Astrocyte (in vitro differentiated cells and primary cell): ENCODE results near the gene DHRS2. TPM values are rescaled to one million over a fixed set of nuclear protein-coding genes. Genes with fewer than 3 reads are reported as not detected.

ENCODE experiments used
- DNase-seq: peaks from one replicate; pipeline ENCODE4 v3.0.0-alpha.2; 2010; ENCODE audit warnings: low read depth
- FAIRE-seq: peaks from 2 replicates; lab custom pipeline; 2011; peaks lifted over from hg19 to GRCh38; lab: Jason Lieb, UNC
- H2AFZ ChIP-seq: 2 replicates; pipeline ENCODE4 v1.6.0; 2012; ENCODE audit warnings: low read depth, low read length, inconsistent platforms
- H3K27ac ChIP-seq: 2 replicates; pipeline ENCODE4 v1.5.1; 2011; ENCODE audit warnings: low read depth, low read length, inconsistent platforms
- H3K27me3 ChIP-seq: 2 replicates; pipeline ENCODE4 v1.6.0; 2011; ENCODE audit warnings: low read length, inconsistent platforms; ENCODE audit not compliant: insufficient read depth
- H3K36me3 ChIP-seq: 2 replicates; pipeline ENCODE4 v1.5.1; 2011; ENCODE audit warnings: low read length, inconsistent platforms; ENCODE audit not compliant: insufficient read depth
- H3K4me1 ChIP-seq: 2 replicates; pipeline ENCODE4 v1.5.1; 2011; ENCODE audit warnings: low read length, inconsistent platforms; ENCODE audit not compliant: insufficient read depth
- H3K4me2 ChIP-seq: 2 replicates; pipeline ENCODE4 v1.6.0; 2012; ENCODE audit warnings: low read length, inconsistent platforms
- H3K4me3 ChIP-seq: 2 replicates; pipeline ENCODE4 v1.5.1; 2011; ENCODE audit warnings: low read depth, mild to moderate bottlenecking, low read length, inconsistent platforms; ENCODE audit not compliant: insufficient read depth
- H3K79me2 ChIP-seq: 2 replicates; pipeline ENCODE4 v1.6.0; 2012; ENCODE audit warnings: mild to moderate bottlenecking, low read length, inconsistent platforms; ENCODE audit not compliant: insufficient read depth
- H3K9ac ChIP-seq: 2 replicates; pipeline ENCODE4 v1.6.0; 2012; ENCODE audit warnings: mild to moderate bottlenecking, low read length, inconsistent platforms
- H3K9me3 ChIP-seq: 2 replicates; pipeline ENCODE4 v1.5.1; 2012; ENCODE audit warnings: low read depth, mild to moderate bottlenecking, low read length, inconsistent platforms; ENCODE audit not compliant: insufficient read depth
- H4K20me1 ChIP-seq: 2 replicates; pipeline ENCODE4 v1.6.0; 2012; ENCODE audit warnings: low read length, inconsistent platforms; ENCODE audit not compliant: insufficient read depth
- H3K27ac Mint-ChIP-seq: one replicate; pipeline ENCODE4 v1.8.0; 2021; ENCODE audit warnings: mild to moderate bottlenecking, mixed read lengths; ENCODE audit not compliant: unreplicated experiment
- H3K27me3 Mint-ChIP-seq: one replicate; pipeline ENCODE4 v1.8.0; 2021; ENCODE audit warnings: low read depth, mixed read lengths; ENCODE audit not compliant: unreplicated experiment
- H3K36me3 Mint-ChIP-seq: one replicate; pipeline ENCODE4 v1.8.0; 2021; ENCODE audit warnings: low read depth, mixed read lengths; ENCODE audit not compliant: unreplicated experiment
- H3K4me1 Mint-ChIP-seq: one replicate; pipeline ENCODE4 v1.8.0; 2021; ENCODE audit warnings: low read depth, mixed read lengths; ENCODE audit not compliant: unreplicated experiment
- H3K4me3 Mint-ChIP-seq: one replicate; pipeline ENCODE4 v1.8.0; 2021; ENCODE audit warnings: mild to moderate bottlenecking, moderate library complexity, mixed read lengths; ENCODE audit not compliant: unreplicated experiment
- H3K9me3 Mint-ChIP-seq: one replicate; pipeline ENCODE4 v1.8.0; 2021; ENCODE audit warnings: mild to moderate bottlenecking, mixed read lengths; ENCODE audit not compliant: unreplicated experiment
- EZH2 ChIP-seq: IDR thresholded peaks from 2 replicates; pipeline ENCODE4 v1.6.1; 2012; ENCODE audit warnings: mild to moderate bottlenecking, low read length, inconsistent platforms; ENCODE audit not compliant: insufficient read depth
- total RNA-seq: library from RNA; stranded (reverse); gene quantifications from 2 replicates; pipeline ENCODE4 v1.2.1, GENCODE V29; 2021
- TF ChIP-seq, protein P1 (sequence below): IDR thresholded peaks from 2 replicates; pipeline ENCODE4 v1.5.1; 2011; ENCODE audit warnings: low read depth, mild to moderate bottlenecking, inconsistent platforms, low read length, moderate library complexity; ENCODE audit not compliant: insufficient read depth

DHRS2 gene
- total RNA-seq, 1 donor from 2014 or later: 1.1 TPM

DNA sequence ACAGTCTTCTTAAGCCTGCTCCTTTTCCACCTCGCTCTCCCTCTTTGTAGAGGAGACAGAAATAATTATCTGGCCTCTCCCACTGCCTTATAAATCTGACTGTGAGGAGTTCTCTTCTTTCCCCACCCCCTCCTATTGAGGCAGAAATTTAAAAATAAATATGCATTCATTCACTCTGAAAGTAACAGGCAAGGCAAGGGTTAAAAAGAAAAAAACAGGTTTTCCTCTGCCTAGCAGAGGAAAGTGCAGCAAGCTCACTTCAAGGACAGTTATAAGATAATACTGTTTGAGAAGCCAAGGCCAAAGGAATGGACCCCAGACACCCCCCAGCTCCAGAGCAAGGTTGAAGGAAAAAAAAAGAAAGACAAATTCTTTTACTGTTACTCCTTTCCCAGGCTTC is 56.3 kb downstream of the DHRS2 start:
- TF ChIP-seq, protein P1, sequence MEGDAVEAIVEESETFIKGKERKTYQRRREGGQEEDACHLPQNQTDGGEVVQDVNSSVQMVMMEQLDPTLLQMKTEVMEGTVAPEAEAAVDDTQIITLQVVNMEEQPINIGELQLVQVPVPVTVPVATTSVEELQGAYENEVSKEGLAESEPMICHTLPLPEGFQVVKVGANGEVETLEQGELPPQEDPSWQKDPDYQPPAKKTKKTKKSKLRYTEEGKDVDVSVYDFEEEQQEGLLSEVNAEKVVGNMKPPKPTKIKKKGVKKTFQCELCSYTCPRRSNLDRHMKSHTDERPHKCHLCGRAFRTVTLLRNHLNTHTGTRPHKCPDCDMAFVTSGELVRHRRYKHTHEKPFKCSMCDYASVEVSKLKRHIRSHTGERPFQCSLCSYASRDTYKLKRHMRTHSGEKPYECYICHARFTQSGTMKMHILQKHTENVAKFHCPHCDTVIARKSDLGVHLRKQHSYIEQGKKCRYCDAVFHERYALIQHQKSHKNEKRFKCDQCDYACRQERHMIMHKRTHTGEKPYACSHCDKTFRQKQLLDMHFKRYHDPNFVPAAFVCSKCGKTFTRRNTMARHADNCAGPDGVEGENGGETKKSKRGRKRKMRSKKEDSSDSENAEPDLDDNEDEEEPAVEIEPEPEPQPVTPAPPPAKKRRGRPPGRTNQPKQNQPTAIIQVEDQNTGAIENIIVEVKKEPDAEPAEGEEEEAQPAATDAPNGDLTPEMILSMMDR: no peak
- no peak for TF ChIP-seq EZH2
- no peak for DNase-seq
- Mint-ChIP-seq H3K27ac (no peak overlapping the region), H3K9me3 (peaks cover 7% of the 10 kb centered on the region), H3K4me3 (no peak overlapping the region), H3K36me3 (no peaks in the 10 kb centered on the region), H3K4me1 (peaks cover 3% of the 10 kb centered on the region), H3K27me3 (no peaks in the 10 kb centered on the region)
- H3K4me3 ChIP-seq: no peak overlapping the region
- no peak for FAIRE-seq
- H3K27me3 ChIP-seq: peaks cover 9% of the 10 kb centered on the region
- no peaks in the 10 kb centered on the region for H3K4me1 ChIP-seq
- no peak overlapping the region for H3K27ac ChIP-seq
- no peak overlapping the region for H2AFZ ChIP-seq
- no peaks in the 10 kb centered on the region for H3K36me3 ChIP-seq
- no peak overlapping the region for H3K4me2 ChIP-seq
- peaks cover 2% of the 10 kb centered on the region for H3K9me3 ChIP-seq
- no peaks in the 10 kb centered on the region for H4K20me1 ChIP-seq
- no peak overlapping the region for H3K9ac ChIP-seq
- H3K79me2 ChIP-seq: no peaks in the 10 kb centered on the region

DNA sequence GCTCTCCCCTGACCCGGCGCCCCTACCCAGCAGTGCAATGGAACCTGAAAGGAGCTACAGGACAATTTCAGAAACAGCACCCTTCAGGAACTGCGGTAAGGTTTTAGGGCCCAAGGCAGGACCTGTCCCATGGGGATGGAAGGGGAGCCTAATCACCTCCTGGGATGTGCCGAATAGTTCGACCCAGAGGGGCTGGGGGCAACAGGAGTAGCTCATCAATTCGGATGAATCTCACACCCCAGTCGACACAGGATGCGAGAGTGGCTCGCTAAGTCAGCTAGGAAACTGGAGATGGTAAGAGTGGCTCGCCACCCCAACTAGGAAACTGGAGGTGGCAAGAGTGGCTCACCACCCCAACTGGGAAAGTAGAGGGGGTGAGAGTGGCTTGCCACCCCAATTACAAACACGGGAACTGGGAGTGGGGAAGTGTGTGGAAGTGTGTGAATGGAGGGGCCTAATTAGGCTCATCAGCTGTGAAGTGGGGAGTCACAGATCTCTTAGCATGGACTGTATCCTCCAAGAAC is 57.1 kb downstream of the DHRS2 start:
- Histone ChIP-seq H3K4me1 (no peaks in the 10 kb centered on the region), H3K4me3 (no peak overlapping the region), H3K36me3 (no peaks in the 10 kb centered on the region), H3K9me3 (peaks cover 2% of the 10 kb centered on the region), H2AFZ (no peak overlapping the region), H3K4me2 (no peak overlapping the region), H3K9ac (no peak overlapping the region), H3K27ac (no peak overlapping the region), H4K20me1 (no peaks in the 10 kb centered on the region), H3K27me3 (peaks cover 9% of the 10 kb centered on the region), H3K79me2 (no peaks in the 10 kb centered on the region)
- no peak overlapping the region for H3K4me3 Mint-ChIP-seq
- peaks cover 3% of the 10 kb centered on the region for H3K4me1 Mint-ChIP-seq
- TF ChIP-seq EZH2: no peak
- TF ChIP-seq, protein P1: no peak
- FAIRE-seq: no peak
- H3K36me3 Mint-ChIP-seq: no peaks in the 10 kb centered on the region
- no peak for DNase-seq
- H3K9me3 Mint-ChIP-seq: peaks cover 8% of the 10 kb centered on the region
- H3K27ac Mint-ChIP-seq: no peak overlapping the region
- no peaks in the 10 kb centered on the region for H3K27me3 Mint-ChIP-seq

DNA sequence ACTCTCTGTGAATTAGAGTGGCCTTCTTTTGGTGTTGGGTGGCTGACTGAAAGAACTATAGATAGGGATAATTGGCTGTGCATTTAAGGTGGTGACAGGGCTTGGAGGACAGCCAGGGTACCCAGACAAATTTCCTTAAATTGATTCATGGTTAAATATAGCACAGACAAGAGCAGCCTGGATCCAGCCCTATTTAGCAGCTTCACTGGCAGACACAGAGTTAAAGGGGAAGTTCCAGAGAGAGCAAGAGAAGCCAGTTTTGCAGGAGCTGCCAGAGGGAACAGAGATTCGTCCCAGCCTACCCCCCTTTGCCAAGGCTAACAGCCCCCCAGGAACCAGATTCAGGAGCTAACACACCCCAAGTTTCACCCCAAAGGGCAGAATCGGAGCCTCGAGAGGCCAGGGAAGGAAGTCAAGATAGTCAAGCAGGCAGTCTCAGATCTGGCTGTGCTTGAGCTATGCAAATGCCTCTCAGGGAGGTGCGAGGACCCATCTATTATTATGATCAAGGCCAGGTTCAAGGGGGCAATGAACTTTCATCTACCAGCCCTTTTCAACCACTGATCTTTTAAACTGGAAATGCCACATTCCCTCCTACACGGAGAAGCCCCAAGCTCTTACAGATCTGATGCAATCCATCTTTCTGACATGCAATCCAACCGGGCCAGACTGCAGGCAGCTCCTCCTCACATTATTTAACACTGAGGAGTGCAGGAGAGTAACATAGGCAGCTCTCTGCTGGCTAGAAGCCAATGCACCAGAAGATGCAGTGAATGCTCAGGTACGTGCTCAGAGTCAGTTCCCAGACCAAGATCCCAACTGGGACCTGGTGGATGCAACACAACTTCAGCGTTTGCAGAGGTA is 58.2 kb downstream of the DHRS2 start:
- H2AFZ ChIP-seq: no peak overlapping the region
- H4K20me1 ChIP-seq: no peaks in the 10 kb centered on the region
- TF ChIP-seq, protein P1: no peak
- TF ChIP-seq EZH2: no peak
- peaks cover 3% of the 10 kb centered on the region for H3K4me1 Mint-ChIP-seq
- H3K27ac ChIP-seq: no peak overlapping the region
- peaks cover 9% of the 10 kb centered on the region for H3K9me3 Mint-ChIP-seq
- no peak for DNase-seq
- H3K79me2 ChIP-seq: no peaks in the 10 kb centered on the region
- H3K36me3 ChIP-seq: no peaks in the 10 kb centered on the region
- H3K4me2 ChIP-seq: no peak overlapping the region
- no peak overlapping the region for H3K4me3 Mint-ChIP-seq
- H3K4me1 ChIP-seq: no peaks in the 10 kb centered on the region
- no peaks in the 10 kb centered on the region for H3K27me3 Mint-ChIP-seq
- H3K9ac ChIP-seq: no peak overlapping the region
- H3K4me3 ChIP-seq: no peak overlapping the region
- H3K27me3 ChIP-seq: peaks cover 9% of the 10 kb centered on the region
- peaks cover 2% of the 10 kb centered on the region for H3K9me3 ChIP-seq
- FAIRE-seq: no peak
- no peak overlapping the region for H3K27ac Mint-ChIP-seq
- no peaks in the 10 kb centered on the region for H3K36me3 Mint-ChIP-seq
